ENCODE measurements around the gene IFI30. TPM values are rescaled to one million over a fixed set of nuclear protein-coding genes. Genes with fewer than 3 reads are reported as not detected.

The IFI30 gene
- total RNA-seq, 4 donors from 2014 or later, result 10.0 to 50.8 (median 32.8) TPM

DNA sequence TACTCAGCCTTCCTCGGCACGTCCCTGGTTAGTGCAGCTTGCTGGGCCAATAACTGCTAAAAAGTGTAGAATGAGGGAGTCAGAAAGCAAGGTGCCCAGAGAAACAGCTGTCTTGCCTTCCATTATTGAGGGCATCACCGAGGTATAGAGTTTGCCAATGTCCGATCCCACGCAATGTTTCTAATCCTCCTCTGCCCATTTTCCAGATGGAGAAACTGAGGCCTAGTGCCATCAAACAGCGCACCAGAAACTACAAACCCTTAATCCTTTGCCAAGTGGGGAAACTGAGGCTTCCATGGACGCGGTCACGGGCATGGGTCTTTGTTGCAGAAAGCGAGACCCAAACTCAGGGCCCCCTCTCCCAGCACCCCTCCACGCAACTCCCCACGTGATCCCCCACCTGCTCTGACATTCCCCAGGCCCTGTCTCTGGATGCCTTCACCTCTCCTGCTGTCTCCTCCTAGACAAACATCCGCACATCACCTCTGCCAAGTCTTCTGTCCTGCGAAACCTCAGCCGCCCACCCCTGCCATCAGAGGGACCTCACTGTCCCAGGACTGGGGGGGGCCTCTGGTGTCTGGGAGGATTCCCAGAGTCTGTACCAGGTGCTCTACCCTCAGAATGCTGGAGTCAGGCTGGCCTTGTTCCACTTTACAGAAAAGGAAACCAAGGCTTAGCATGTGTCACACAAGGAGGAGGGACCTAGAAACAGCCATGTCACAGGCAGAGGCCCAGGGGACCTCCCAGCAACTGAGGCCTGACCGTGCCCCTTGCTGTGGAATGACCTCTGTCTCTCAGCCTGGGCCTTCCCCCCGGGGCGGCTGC, 53.6 kb downstream of the IFI30 start:
- Histone ChIP-seq H3K27me3 (peaks cover 80% of the 10 kb centered on the region), H3K36me3 (no peaks in the 10 kb centered on the region), H3K27ac (no peak overlapping the region), H3K9me3 (no peaks in the 10 kb centered on the region), H3K4me3 (no peak overlapping the region), H3K4me1 (peaks cover 7 to 27% (median 16%) of the 10 kb centered on the region in 4 donors)
- no peak for DNase-seq
- in situ Hi-C loops (cut with MboI; ENCODE audit: low pct_ligation_motif_present in 1 of 4, low pct_unique_long_range_greater_than_20kb in 1 of 4, low sequenced_read_pairs in 3 of 4), result no loop called here
- TF ChIP-seq POLR2AphosphoS5 (IDR thresholded peaks at IDR 0.05), result peak in 1 of 3 donors; percentile 67
- TF ChIP-seq EP300 (IDR thresholded peaks at IDR 0.05; ENCODE audit: low read depth), result no peak
- intact Hi-C loops (cut with DNase I; ENCODE audit: low total_unique reads), result no loop called here
- 53 to 72% methylated on average over 3 to 18 of the region's 18 CpGs for WGBS, 2 donors (ENCODE audit: low coverage in 1 of 2)

Small RNA genes lying within 50 kb of the gene (small RNA-seq; reads per million reads assigned to genes)
- 0 reads per million in 4 donors for gene IFI30

Other genes starting within 250 kb of the IFI30 start
- 10 to 100 TPM; 36.9 to 93.5 (median 41.4) TPM for gene CCDC124, start 240.8 kb upstream of the IFI30 start, total RNA-seq
- gene KCNN1, start 206.7 kb upstream of the IFI30 start, total RNA-seq, result 1 to 10 TPM in 1 of 4 donors, not detected in 3; 1.6 TPM
- gene ARRDC2, start 165.6 kb upstream of the IFI30 start, total RNA-seq, result 10 to 100 TPM; 28.9 to 69.6 (median 42.7) TPM
- 1 to 10 TPM in 1 of 4 donors, under 1 TPM in 1, not detected in 2; 0.55 to 2.1 TPM for gene IL12RB1, start 86.9 kb upstream of the IFI30 start, total RNA-seq
- gene MAST3, start 76.0 kb upstream of the IFI30 start, total RNA-seq, result 10 to 100 TPM; 27.2 to 53.5 (median 32.7) TPM
- 100 to 1,000 TPM in 1 of 4 donors, 10 to 100 TPM in 3; 30.5 to 135 (median 31.2) TPM for gene PIK3R2, start 20.6 kb upstream of the IFI30 start, total RNA-seq
- gene MPV17L2, start 19.4 kb downstream of the IFI30 start, total RNA-seq, result 10 to 100 TPM in 3 of 4 donors, 1 to 10 TPM in 1; 1.6 to 22.3 (median 12.6) TPM
- 1 to 10 TPM in 3 of 4 donors, not detected in 1; 2.2 to 8.6 (median 3.8) TPM for gene RAB3A, start 30.2 kb downstream of the IFI30 start, total RNA-seq
- 10 to 100 TPM in 2 of 4 donors, 1 to 10 TPM in 2; 3.0 to 18.3 (median 7.7) TPM for gene PDE4C, start 52.6 kb downstream of the IFI30 start, total RNA-seq
- 10 to 100 TPM in 3 of 4 donors, 1 to 10 TPM in 1; 4.8 to 49.7 (median 17.5) TPM for gene IQCN, start 100.6 kb downstream of the IFI30 start, total RNA-seq
- gene JUND, start 107.8 kb downstream of the IFI30 start, total RNA-seq, result 1,000 to 10,000 TPM in 3 of 4 donors, 100 to 1,000 TPM in 1; 714 to 2,423 (median 1,288) TPM
- 100 to 1,000 TPM in 3 of 4 donors, 10 to 100 TPM in 1; 94.3 to 218 (median 175) TPM for gene LSM4, start 149.3 kb downstream of the IFI30 start, total RNA-seq
- gene PGPEP1, start 166.8 kb downstream of the IFI30 start, total RNA-seq, result 100 to 1,000 TPM in 1 of 4 donors, 10 to 100 TPM in 3; 59.7 to 110 (median 73.0) TPM
- gene GDF15, start 212.3 kb downstream of the IFI30 start, total RNA-seq, result 10 to 100 TPM; 36.3 to 77.0 (median 58.9) TPM
- gene LRRC25, start 223.8 kb downstream of the IFI30 start, total RNA-seq, result 1 to 10 TPM in 3 of 4 donors, not detected in 1; 3.3 to 4.9 (median 4.1) TPM
- 10 to 100 TPM in 3 of 4 donors, 1 to 10 TPM in 1; 9.4 to 40.4 (median 32.2) TPM for gene SSBP4, start 245.6 kb downstream of the IFI30 start, total RNA-seq